OCI-LY1 (cell line): Measurements from ENCODE around the gene TANK.

Experiments
- H2AFZ ChIP-seq: fragments of 200-600 bp; sonication (generic), shearing (Covaris generic); 2 replicates; pipeline ENCODE4 v1.6.0; 2014; ENCODE audit warnings: antibody characterized with exemption, mild to moderate bottlenecking, low read length
- H3F3A ChIP-seq: fragments of 200-600 bp; sonication (generic), shearing (Covaris generic); 2 replicates; pipeline ENCODE4 v1.6.0; 2014; ENCODE audit warnings: mild to moderate bottlenecking, antibody characterized with exemption, low read length, moderate library complexity; ENCODE audit not compliant: insufficient read depth
- H3K27ac ChIP-seq: fragments of 200-600 bp; sonication (generic); 2 replicates; pipeline ENCODE4 v1.5.1; 2014; ENCODE audit warnings: low read length, mixed run types, mild to moderate bottlenecking, low read depth; ENCODE audit not compliant: poor library complexity, severe bottlenecking
- H3K27me3 ChIP-seq: fragments of 200-600 bp; sonication (generic); 2 replicates; pipeline ENCODE4 v1.6.0; 2014; ENCODE audit warnings: antibody characterized with exemption, mild to moderate bottlenecking, low read length, moderate library complexity; ENCODE audit not compliant: insufficient read depth
- H3K36me3 ChIP-seq: fragments of 200-600 bp; sonication (generic); 2 replicates; pipeline ENCODE4 v1.6.1; 2014; ENCODE audit warnings: mild to moderate bottlenecking, antibody characterized with exemption, low read length, moderate library complexity, mixed read lengths; ENCODE audit not compliant: insufficient read depth
- H3K4me1 ChIP-seq: fragments of 200-600 bp; sonication (generic); 2 replicates; pipeline ENCODE4 v1.5.1; 2014; ENCODE audit warnings: mild to moderate bottlenecking, low read length, moderate library complexity; ENCODE audit not compliant: insufficient read depth, severe bottlenecking
- H3K4me2 ChIP-seq: fragments of 200-600 bp; sonication (generic), shearing (Covaris generic); 2 replicates; pipeline ENCODE4 v1.6.1; 2014; ENCODE audit warnings: low read length
- H3K4me3 ChIP-seq: fragments of 200-600 bp; sonication (generic); 2 replicates; pipeline ENCODE4 v1.5.1; 2014; ENCODE audit warnings: low read length, low read depth, mild to moderate bottlenecking, mixed read lengths; ENCODE audit not compliant: poor library complexity, severe bottlenecking
- H3K79me2 ChIP-seq: fragments of 200-600 bp; shearing (Covaris generic); 2 replicates; pipeline ENCODE4 v1.6.1; 2016; ENCODE audit warnings: mixed run types, low read length, mixed read lengths; ENCODE audit not compliant: insufficient read depth
- H3K9ac ChIP-seq: fragments of 200-600 bp; sonication (generic), shearing (Covaris generic); 2 replicates; pipeline ENCODE4 v1.6.1; 2014; ENCODE audit warnings: mild to moderate bottlenecking, low read length, mixed read lengths
- H3K9me2 ChIP-seq: fragments of 200-600 bp; sonication (generic), shearing (Covaris generic); 2 replicates; pipeline ENCODE4 v1.6.1; 2014; ENCODE audit warnings: low read depth, mild to moderate bottlenecking, low read length, mixed read lengths
- H3K9me3 ChIP-seq: fragments of 200-600 bp; shearing (Covaris generic); 2 replicates; pipeline ENCODE4 v1.6.1; 2014; ENCODE audit warnings: low read length, mixed read lengths
- H4K20me1 ChIP-seq: fragments of 200-600 bp; sonication (generic), shearing (Covaris generic); 2 replicates; pipeline ENCODE4 v1.6.0; 2016; ENCODE audit warnings: mild to moderate bottlenecking, low read length; ENCODE audit not compliant: insufficient read depth
- EZH2 ChIP-seq: fragments of 200-600 bp; sonication (generic), shearing (Covaris generic); IDR thresholded peaks from 2 replicates; pipeline ENCODE4 v1.8.0; 2017; ENCODE audit warnings: borderline replicate concordance, mixed run types, mild to moderate bottlenecking, antibody characterized with exemption, low read length, moderate library complexity, mixed read lengths
- TF ChIP-seq, protein P1 (sequence below): fragments of 200-600 bp; sonication (generic), shearing (Covaris generic); IDR thresholded peaks from 2 replicates; pipeline ENCODE4 v1.5.1; 2017; ENCODE audit warnings: mild to moderate bottlenecking, antibody characterized with exemption, low read length, moderate library complexity, mixed read lengths

The TANK gene

DNA sequence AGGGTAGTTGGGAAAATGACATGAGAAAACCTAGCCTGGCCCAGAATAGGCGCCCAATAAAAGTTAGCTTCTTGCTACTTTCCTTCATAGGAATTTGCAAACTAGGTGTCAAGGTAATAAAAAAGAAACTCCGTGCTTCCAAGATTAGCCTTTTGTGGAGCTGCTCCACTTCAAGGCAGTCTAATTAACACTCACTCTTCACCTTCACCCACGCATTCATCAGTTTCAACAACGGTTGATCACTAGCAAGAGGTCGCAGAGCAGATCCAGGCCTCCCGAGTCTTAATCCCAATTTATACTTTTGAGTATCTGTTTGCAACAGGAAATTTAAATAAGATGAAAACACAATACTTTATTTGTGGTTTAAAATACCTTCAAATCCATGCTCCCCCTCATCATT, 39.5 kb upstream of the TANK start:
- H3K4me1 ChIP-seq: no peaks in the 10 kb centered on the region
- H3K9me3 ChIP-seq: no peaks in the 10 kb centered on the region
- no peak overlapping the region for H2AFZ ChIP-seq

DNA sequence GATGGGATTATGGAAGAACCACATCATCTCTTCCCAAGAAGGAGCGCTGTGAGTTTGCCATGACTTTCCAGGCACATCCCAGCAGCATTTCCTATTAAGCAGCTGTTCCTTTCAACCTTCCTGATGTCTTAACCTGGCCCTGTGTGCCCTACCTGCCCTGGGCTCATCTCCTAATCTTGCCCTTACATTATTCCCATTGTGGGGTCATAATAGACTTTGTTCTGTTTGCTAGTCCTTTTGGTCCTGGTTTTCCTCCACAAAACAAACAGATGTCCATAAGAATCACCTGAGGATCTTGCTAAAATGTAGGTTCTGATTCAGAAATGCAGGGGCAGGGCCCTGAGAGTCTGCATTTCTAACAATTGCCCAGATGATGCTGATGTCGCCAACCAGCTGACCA, 38.6 kb upstream of the TANK start:
- H3K27ac ChIP-seq: no peak overlapping the region
- H4K20me1 ChIP-seq: no peaks in the 10 kb centered on the region
- no peaks in the 10 kb centered on the region for H3K9me2 ChIP-seq
- no peak overlapping the region for H2AFZ ChIP-seq
- no peaks in the 10 kb centered on the region for H3K27me3 ChIP-seq
- H3K79me2 ChIP-seq: no peaks in the 10 kb centered on the region
- TF ChIP-seq, protein P1, sequence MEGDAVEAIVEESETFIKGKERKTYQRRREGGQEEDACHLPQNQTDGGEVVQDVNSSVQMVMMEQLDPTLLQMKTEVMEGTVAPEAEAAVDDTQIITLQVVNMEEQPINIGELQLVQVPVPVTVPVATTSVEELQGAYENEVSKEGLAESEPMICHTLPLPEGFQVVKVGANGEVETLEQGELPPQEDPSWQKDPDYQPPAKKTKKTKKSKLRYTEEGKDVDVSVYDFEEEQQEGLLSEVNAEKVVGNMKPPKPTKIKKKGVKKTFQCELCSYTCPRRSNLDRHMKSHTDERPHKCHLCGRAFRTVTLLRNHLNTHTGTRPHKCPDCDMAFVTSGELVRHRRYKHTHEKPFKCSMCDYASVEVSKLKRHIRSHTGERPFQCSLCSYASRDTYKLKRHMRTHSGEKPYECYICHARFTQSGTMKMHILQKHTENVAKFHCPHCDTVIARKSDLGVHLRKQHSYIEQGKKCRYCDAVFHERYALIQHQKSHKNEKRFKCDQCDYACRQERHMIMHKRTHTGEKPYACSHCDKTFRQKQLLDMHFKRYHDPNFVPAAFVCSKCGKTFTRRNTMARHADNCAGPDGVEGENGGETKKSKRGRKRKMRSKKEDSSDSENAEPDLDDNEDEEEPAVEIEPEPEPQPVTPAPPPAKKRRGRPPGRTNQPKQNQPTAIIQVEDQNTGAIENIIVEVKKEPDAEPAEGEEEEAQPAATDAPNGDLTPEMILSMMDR: no peak
- TF ChIP-seq EZH2: no peak
- H3K36me3 ChIP-seq: no peaks in the 10 kb centered on the region
- H3K4me2 ChIP-seq: no peak overlapping the region
- no peak overlapping the region for H3K4me3 ChIP-seq
- no peaks in the 10 kb centered on the region for H3K4me1 ChIP-seq
- H3F3A ChIP-seq: no peaks in the 10 kb centered on the region
- no peaks in the 10 kb centered on the region for H3K9me3 ChIP-seq
- no peak overlapping the region for H3K9ac ChIP-seq

More for the DNA sequence above, 39.5 kb upstream of the TANK start:
- Histone ChIP-seq H3K4me2 (no peak overlapping the region), H3K9ac (no peak overlapping the region), H3K79me2 (no peaks in the 10 kb centered on the region), H3K27me3 (no peaks in the 10 kb centered on the region), H3K27ac (no peak overlapping the region), H3K9me2 (no peaks in the 10 kb centered on the region), H3F3A (no peaks in the 10 kb centered on the region), H4K20me1 (no peaks in the 10 kb centered on the region), H3K36me3 (no peaks in the 10 kb centered on the region), H3K4me3 (no peak overlapping the region)
- no peak for TF ChIP-seq EZH2
- TF ChIP-seq, protein P1: no peak

DNA sequence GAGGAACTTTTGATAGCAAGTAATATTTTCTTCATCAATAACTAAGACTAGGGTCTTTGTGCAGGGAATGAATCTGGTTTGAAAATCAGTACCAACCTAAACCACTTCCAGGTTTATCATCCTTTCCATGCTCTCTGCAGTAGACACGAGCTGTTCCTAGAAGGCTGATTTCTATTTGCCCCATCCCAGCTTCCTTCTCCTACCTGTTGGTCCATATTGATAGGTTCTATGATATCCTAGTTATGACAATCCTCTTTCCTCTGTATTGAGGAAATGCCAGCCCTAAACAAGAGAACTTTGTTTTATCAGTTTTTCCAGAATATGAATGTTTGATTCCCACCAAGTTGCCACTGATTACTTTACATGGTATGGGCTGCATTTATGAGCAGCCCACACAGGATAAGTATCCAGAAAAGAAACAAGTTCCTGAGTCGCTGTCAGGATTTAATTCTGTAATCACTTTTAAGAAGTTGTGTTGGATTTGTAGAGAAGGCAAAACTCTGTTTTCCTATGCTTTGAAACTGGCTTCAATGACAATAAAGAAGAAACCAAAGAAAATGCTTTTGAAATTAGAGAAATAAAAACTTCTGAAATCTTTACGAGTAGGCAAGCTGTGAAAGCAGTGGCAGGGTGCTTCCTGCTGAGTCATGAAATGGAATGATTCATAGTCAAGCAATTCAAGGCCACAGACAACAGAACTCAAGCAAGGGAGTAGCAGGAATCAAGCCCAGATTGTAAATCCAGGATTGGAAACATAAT, 37.3 kb upstream of the TANK start:
- Histone ChIP-seq H3K9me2 (no peaks in the 10 kb centered on the region), H4K20me1 (no peaks in the 10 kb centered on the region), H3K27me3 (no peaks in the 10 kb centered on the region), H3K79me2 (no peaks in the 10 kb centered on the region), H3K9me3 (no peaks in the 10 kb centered on the region), H3K4me1 (no peaks in the 10 kb centered on the region), H3K36me3 (no peaks in the 10 kb centered on the region), H3K4me2 (no peak overlapping the region), H3K27ac (no peak overlapping the region), H3F3A (no peaks in the 10 kb centered on the region), H3K9ac (no peak overlapping the region), H3K4me3 (no peak overlapping the region), H2AFZ (no peak overlapping the region)
- TF ChIP-seq, protein P1: no peak
- TF ChIP-seq EZH2: no peak
